Tibial nerve (tissue), 4 donors: Measurements from ENCODE around the gene WFS1. TPM values are rescaled to one million over a fixed set of nuclear protein-coding genes. Genes with fewer than 3 reads are reported as not detected.

Source experiments
- DNase-seq, 2 donors: peaks; one replicate each; pipeline ENCODE4 v3.0.0-alpha.2; 2019; ENCODE audit warnings: low spot score in 2 of 2
- H3K27ac ChIP-seq, 4 donors: fragments of 200-600 bp; sonication (generic) in 3 of 4; one replicate each; pipeline ENCODE4 v1.5.1; 2017 to 2019; ENCODE audit warnings: mild to moderate bottlenecking in 1 of 4
- H3K27me3 ChIP-seq, 2 donors: fragments of 200-600 bp; sonication (generic) in 1 of 2; one replicate each; pipeline versions ENCODE4 v1.5.1 to v1.6.0; 2017 to 2019
- H3K36me3 ChIP-seq, 3 donors: fragments of 200-600 bp; sonication (generic); one replicate each; pipeline ENCODE4 v1.5.1; 2018 to 2019
- H3K4me1 ChIP-seq, 4 donors: fragments of 200-600 bp; sonication (generic) in 3 of 4; one replicate each; pipeline ENCODE4 v1.5.1; 2017 to 2019
- H3K4me3 ChIP-seq, 4 donors: fragments of 200-600 bp; sonication (generic) in 3 of 4; one replicate each; pipeline ENCODE4 v1.5.1; 2017 to 2019; ENCODE audit warnings: mild to moderate bottlenecking in 1 of 4, moderate library complexity in 1 of 4
- H3K9me3 ChIP-seq, 4 donors: fragments of 200-600 bp; sonication (generic) in 3 of 4; one replicate each; pipeline ENCODE4 v1.5.1; 2017 to 2019
- CTCF ChIP-seq, 5 experiments: fragments of 200-600 bp in 3 of 5; fragments of 450-650 bp in 2 of 5; sonication (generic) in 3 of 5; IDR thresholded peaks; one replicate each; pipeline ENCODE4 v1.5.1; 2016 to 2019; ENCODE audit warnings: antibody characterized with exemption in 5 of 5, mild to moderate bottlenecking in 3 of 5, moderate library complexity in 2 of 5
- EP300 ChIP-seq, 2 donors: sonication (generic); formaldehyde crosslinking; IDR thresholded peaks; one replicate each; pipeline ENCODE4 v1.6.1; 2017; ENCODE audit warnings: antibody characterized with exemption in 2 of 2, mild to moderate bottlenecking in 1 of 2
- POLR2A ChIP-seq, 2 donors: fragments of 450-650 bp; IDR thresholded peaks; one replicate each; pipeline ENCODE4 v1.6.1; 2017; ENCODE audit warnings: antibody characterized with exemption in 2 of 2, mild to moderate bottlenecking in 2 of 2, moderate library complexity in 2 of 2
- WGBS, 2 donors: methylation state at CpG; one replicate each; pipeline ENCODE4 v1.1.5; 2018; 5-methylcytosine and 5-hydroxymethylcytosine counted together
- total RNA-seq, 4 donors: library from RNA; depleted of rRNA; stranded (reverse); fragments of >200 nt; gene quantifications; one replicate each; pipeline ENCODE4 v1.1.0, GENCODE V29; 2016

Gene WFS1
- total RNA-seq, 4 donors from 2014 or later: 52.8 to 125 (median 57.9) TPM

GRCh38 chr4:6301732-6302442, 32.2 kb downstream of the WFS1 start:
- Histone ChIP-seq H3K27ac (no peak overlapping the region), H3K36me3 (peaks cover 0 to 91% (median 6%) of the 10 kb centered on the region in 3 donors), H3K27me3 (no peaks in the 10 kb centered on the region), H3K4me3 (no peak overlapping the region), H3K9me3 (no peaks in the 10 kb centered on the region), H3K4me1 (no peaks in the 10 kb centered on the region)
- WGBS, 2 donors: 94 to 98% methylated on average over 42 to 54 of the region's 55 CpGs
- TF ChIP-seq EP300 (IDR thresholded peaks at IDR 0.05): no peak
- no peak for TF ChIP-seq CTCF (IDR thresholded peaks at IDR 0.05)
- no peak for TF ChIP-seq POLR2A (IDR thresholded peaks at IDR 0.05)
- DNase-seq: no peak

- H3K27me3 ChIP-seq: no peaks in the 10 kb centered on the region
- no peak overlapping the region for H3K27ac ChIP-seq
- DNase-seq: no peak
- no peak overlapping the region for H3K4me3 ChIP-seq
- H3K9me3 ChIP-seq: no peaks in the 10 kb centered on the region
- no peaks in the 10 kb centered on the region for H3K4me1 ChIP-seq
- TF ChIP-seq EP300 (IDR thresholded peaks at IDR 0.05) (no peak), CTCF (IDR thresholded peaks at IDR 0.05) (no peak), POLR2A (IDR thresholded peaks at IDR 0.05) (no peak)
- 81 to 86% methylated on average over 6 of the region's 6 CpGs for WGBS, 2 donors
- H3K36me3 ChIP-seq: peaks cover 0 to 81% (median 6%) of the 10 kb centered on the region in 3 donors
These were observed 33.2 kb downstream of the WFS1 start for GRCh38 chr4:6302869-6303268.

- TF ChIP-seq CTCF (IDR thresholded peaks at IDR 0.05) (no peak), EP300 (IDR thresholded peaks at IDR 0.05) (no peak), POLR2A (IDR thresholded peaks at IDR 0.05) (no peak)
- DNase-seq: no peak
- peaks cover 0 to 6% of the 10 kb centered on the region in 2 donors for H3K27me3 ChIP-seq
- no peak overlapping the region for H3K27ac ChIP-seq
- H3K4me3 ChIP-seq: no peak overlapping the region
- no peaks in the 10 kb centered on the region for H3K9me3 ChIP-seq
- WGBS, 2 donors: 89% methylated on average over 7 to 12 of the region's 12 CpGs
- H3K4me1 ChIP-seq: peaks cover 0 to 2% (median under 1%) of the 10 kb centered on the region in 4 donors
- H3K36me3 ChIP-seq: peaks cover 0 to 70% (median 6%) of the 10 kb centered on the region in 3 donors
These were observed 34.3 kb downstream of the WFS1 start for GRCh38 chr4:6303943-6304342.

GRCh38 chr4:6306299-6306698, 36.6 kb downstream of the WFS1 start:
- H3K4me3 ChIP-seq: no peak overlapping the region
- 78 to 85% methylated on average over 5 of the region's 5 CpGs for WGBS, 2 donors
- H3K36me3 ChIP-seq: peaks cover 0 to 48% (median 6%) of the 10 kb centered on the region in 3 donors
- no peak overlapping the region for H3K27ac ChIP-seq
- TF ChIP-seq CTCF (IDR thresholded peaks at IDR 0.05): no peak
- no peak for TF ChIP-seq POLR2A (IDR thresholded peaks at IDR 0.05)
- TF ChIP-seq EP300 (IDR thresholded peaks at IDR 0.05): no peak
- peaks cover 0 to 16% of the 10 kb centered on the region in 2 donors for H3K27me3 ChIP-seq
- H3K4me1 ChIP-seq: peaks cover 0 to 10% (median 5%) of the 10 kb centered on the region in 4 donors
- no peaks in the 10 kb centered on the region for H3K9me3 ChIP-seq
- no peak for DNase-seq

GRCh38 chr4:6307230-6307629, 37.6 kb downstream of the WFS1 start:
- Histone ChIP-seq H3K9me3 (no peaks in the 10 kb centered on the region), H3K4me3 (no peak overlapping the region), H3K27me3 (peaks cover 0 to 16% of the 10 kb centered on the region in 2 donors), H3K36me3 (peaks cover 0 to 38% (median 2%) of the 10 kb centered on the region in 3 donors), H3K4me1 (peaks cover 0 to 10% (median 5%) of the 10 kb centered on the region in 4 donors), H3K27ac (no peak overlapping the region)
- TF ChIP-seq EP300 (IDR thresholded peaks at IDR 0.05) (no peak), CTCF (IDR thresholded peaks at IDR 0.05) (no peak), POLR2A (IDR thresholded peaks at IDR 0.05) (no peak)
- DNase-seq: no peak
- 82 to 87% methylated on average over 11 to 12 of the region's 12 CpGs for WGBS, 2 donors
